ENCODE data around the gene PRR14L. TPM values are rescaled to one million over a fixed set of nuclear protein-coding genes. Genes with fewer than 3 reads are reported as not detected.
"Not testable (repeated sequence)": the region's sequence is repeated elsewhere in the genome, so short reads cannot be mapped to it uniquely, and the experiment has no call there.

Gene PRR14L
- total RNA-seq, 1 experiment from 2014 or later = 43.9 TPM

GRCh38 chr22:31715147-31715778, 34.7 kb downstream of the PRR14L start:
- H3F3A ChIP-seq (ENCODE audit: insufficient read depth, low read depth) = peaks cover 14% of the 10 kb centered on the region
- DNase-seq = no peak
- H3K79me2 ChIP-seq (ENCODE audit: low read depth) = no peaks in the 10 kb centered on the region; the same call in 1 of the 2 replicates
- no peaks in the 10 kb centered on the region for H3K27me3 ChIP-seq (ENCODE audit: insufficient read depth, low read depth)
- peaks cover 57% of the 10 kb centered on the region for H3K36me3 ChIP-seq (ENCODE audit: low read depth)
- no peak overlapping the region for H3K27ac ChIP-seq
- TF ChIP-seq CTCF (conservative IDR thresholded peaks at IDR 0.05) = no peak
- no peak for TF ChIP-seq EZH2 (IDR thresholded peaks at IDR 0.05; ENCODE audit: low read depth)
- H3K4me2 ChIP-seq = no peak overlapping the region
- no peak overlapping the region for H3K4me3 ChIP-seq
- intact Hi-C loops (cut with micrococcal nuclease; ENCODE audit: unreplicated experiment) = no loop called here
- H4K20me1 ChIP-seq (ENCODE audit: insufficient read depth) = peaks cover 4% of the 10 kb centered on the region; the same call in 1 of the 2 replicates
- no peaks in the 10 kb centered on the region for H3K9me3 ChIP-seq (ENCODE audit: insufficient read depth, low read depth)
- no TSS peak for BruUV-seq (replicated peaks)
- no peaks in the 10 kb centered on the region for H3K4me1 ChIP-seq (replicated peaks; ENCODE audit: insufficient read depth)
- no peaks in the 10 kb centered on the region for H3K9me2 ChIP-seq (ENCODE audit: insufficient read depth)
- ChIA-PET CTCF (no interaction called here), POLR2A (ENCODE audit: unreplicated experiment) (no interaction called here)
- H2AFZ ChIP-seq = no peak overlapping the region

GRCh38 chr22:31711226-31711625, 38.7 kb downstream of the PRR14L start:
- POLR2A ChIA-PET (ENCODE audit: unreplicated experiment); H3K4me3 ChIP-seq; H4K20me1 ChIP-seq (ENCODE audit: insufficient read depth); H3K27me3 ChIP-seq (ENCODE audit: insufficient read depth, low read depth); H3K4me2 ChIP-seq; H3K9me2 ChIP-seq (ENCODE audit: insufficient read depth); H3K4me1 ChIP-seq (replicated peaks; ENCODE audit: insufficient read depth); H2AFZ ChIP-seq; DNase-seq; H3K79me2 ChIP-seq (ENCODE audit: low read depth); BruUV-seq (replicated peaks); intact Hi-C loops (cut with micrococcal nuclease; ENCODE audit: unreplicated experiment); H3K27ac ChIP-seq; H3F3A ChIP-seq (ENCODE audit: insufficient read depth, low read depth); H3K9me3 ChIP-seq (ENCODE audit: insufficient read depth, low read depth): not testable (repeated sequence)
- peaks cover 36% of the 10 kb centered on the region for H3K36me3 ChIP-seq (ENCODE audit: low read depth)
- CTCF ChIA-PET = interaction anchor here (0.6 kb wide), 2 partner anchors 18 to 45 kb away, joined by 3 to 4 read pairs; no protein-coding TSS in a partner anchor

- no peak for TF ChIP-seq CTCF (conservative IDR thresholded peaks at IDR 0.05)
- TF ChIP-seq EZH2 (IDR thresholded peaks at IDR 0.05; ENCODE audit: low read depth) = no peak
- H3F3A ChIP-seq (ENCODE audit: insufficient read depth, low read depth) = peaks cover 13% of the 10 kb centered on the region; the same call in 1 of the 2 replicates
- H3K27me3 ChIP-seq (ENCODE audit: insufficient read depth, low read depth) = no peaks in the 10 kb centered on the region
- H4K20me1 ChIP-seq (ENCODE audit: insufficient read depth) = 0 out of 2 replicates have a peak, but pooled peaks cover 15% of the 10 kb centered on the region
- ChIA-PET POLR2A (ENCODE audit: unreplicated experiment) (no interaction called here), CTCF (interaction anchor here (0.6 kb wide), 1 partner anchor 10 kb away, joined by 5 read pairs; no protein-coding TSS in a partner anchor)
- DNase-seq = no peak
- BruUV-seq (replicated peaks) = no TSS peak
- H3K4me2 ChIP-seq = no peak overlapping the region
- no peaks in the 10 kb centered on the region for H3K79me2 ChIP-seq (ENCODE audit: low read depth)
- H2AFZ ChIP-seq = no peak overlapping the region
- no peak overlapping the region for H3K4me3 ChIP-seq
- intact Hi-C loops (cut with micrococcal nuclease; ENCODE audit: unreplicated experiment) = no loop called here
- no peaks in the 10 kb centered on the region for H3K9me2 ChIP-seq (ENCODE audit: insufficient read depth)
- no peaks in the 10 kb centered on the region for H3K9me3 ChIP-seq (ENCODE audit: insufficient read depth, low read depth)
- no peak overlapping the region for H3K27ac ChIP-seq
- no peaks in the 10 kb centered on the region for H3K4me1 ChIP-seq (replicated peaks; ENCODE audit: insufficient read depth)
- peaks cover 16% of the 10 kb centered on the region for H3K36me3 ChIP-seq (ENCODE audit: low read depth)
These were observed 42.4 kb downstream of the PRR14L start for GRCh38 chr22:31707519-31707918.

GRCh38 chr22:31695423-31695822, 54.5 kb downstream of the PRR14L start:
- BruUV-seq (replicated peaks) = no TSS peak
- CTCF ChIA-PET = no interaction called here
- no peaks in the 10 kb centered on the region for H3F3A ChIP-seq (ENCODE audit: insufficient read depth, low read depth)

More at GRCh38 chr22:31695423-31695822, 54.5 kb downstream of the PRR14L start:
- Histone ChIP-seq H3K27ac (no peak overlapping the region), H3K4me3 (no peak overlapping the region), H3K36me3 (ENCODE audit: low read depth) (peaks cover 41% of the 10 kb centered on the region; the same call in 1 of the 2 replicates), H3K27me3 (ENCODE audit: insufficient read depth, low read depth) (no peaks in the 10 kb centered on the region), H3K9me3 (ENCODE audit: insufficient read depth, low read depth) (no peaks in the 10 kb centered on the region), H2AFZ (no peak overlapping the region), H3K9me2 (ENCODE audit: insufficient read depth) (no peaks in the 10 kb centered on the region), H3K4me1 (replicated peaks; ENCODE audit: insufficient read depth) (no peaks in the 10 kb centered on the region), H3K79me2 (ENCODE audit: low read depth) (no peaks in the 10 kb centered on the region), H3K4me2 (no peak overlapping the region), H4K20me1 (ENCODE audit: insufficient read depth) (no peaks in the 10 kb centered on the region)
- intact Hi-C loops (cut with micrococcal nuclease; ENCODE audit: unreplicated experiment) = no loop called here
- DNase-seq = no peak
- TF ChIP-seq CTCF (conservative IDR thresholded peaks at IDR 0.05) = no peak
- no peak for TF ChIP-seq EZH2 (IDR thresholded peaks at IDR 0.05; ENCODE audit: low read depth)
- POLR2A ChIA-PET (ENCODE audit: unreplicated experiment) = no interaction called here
